Tibial nerve (tissue), 4 donors: ENCODE results near the gene ALG12.
A peak's percentile ranks its signal among the peaks of the same experiment; 100 is the strongest.

Experiments used
- EP300 ChIP-seq, 2 donors: sonication (generic); formaldehyde crosslinking; IDR thresholded peaks; one replicate each; pipeline ENCODE4 v1.6.1; 2017; ENCODE audit warnings: antibody characterized with exemption in 2 of 2, mild to moderate bottlenecking in 1 of 2
- POLR2A ChIP-seq, 2 donors: fragments of 450-650 bp; IDR thresholded peaks; one replicate each; pipeline ENCODE4 v1.6.1; 2017; ENCODE audit warnings: antibody characterized with exemption in 2 of 2, mild to moderate bottlenecking in 2 of 2, moderate library complexity in 2 of 2
- TF ChIP-seq, protein P1 (sequence below), 5 experiments: fragments of 200-600 bp in 3 of 5; fragments of 450-650 bp in 2 of 5; sonication (generic) in 3 of 5; IDR thresholded peaks; one replicate each; pipeline ENCODE4 v1.5.1; 2016 to 2019; ENCODE audit warnings: antibody characterized with exemption in 5 of 5, mild to moderate bottlenecking in 3 of 5, moderate library complexity in 2 of 5

DNA sequence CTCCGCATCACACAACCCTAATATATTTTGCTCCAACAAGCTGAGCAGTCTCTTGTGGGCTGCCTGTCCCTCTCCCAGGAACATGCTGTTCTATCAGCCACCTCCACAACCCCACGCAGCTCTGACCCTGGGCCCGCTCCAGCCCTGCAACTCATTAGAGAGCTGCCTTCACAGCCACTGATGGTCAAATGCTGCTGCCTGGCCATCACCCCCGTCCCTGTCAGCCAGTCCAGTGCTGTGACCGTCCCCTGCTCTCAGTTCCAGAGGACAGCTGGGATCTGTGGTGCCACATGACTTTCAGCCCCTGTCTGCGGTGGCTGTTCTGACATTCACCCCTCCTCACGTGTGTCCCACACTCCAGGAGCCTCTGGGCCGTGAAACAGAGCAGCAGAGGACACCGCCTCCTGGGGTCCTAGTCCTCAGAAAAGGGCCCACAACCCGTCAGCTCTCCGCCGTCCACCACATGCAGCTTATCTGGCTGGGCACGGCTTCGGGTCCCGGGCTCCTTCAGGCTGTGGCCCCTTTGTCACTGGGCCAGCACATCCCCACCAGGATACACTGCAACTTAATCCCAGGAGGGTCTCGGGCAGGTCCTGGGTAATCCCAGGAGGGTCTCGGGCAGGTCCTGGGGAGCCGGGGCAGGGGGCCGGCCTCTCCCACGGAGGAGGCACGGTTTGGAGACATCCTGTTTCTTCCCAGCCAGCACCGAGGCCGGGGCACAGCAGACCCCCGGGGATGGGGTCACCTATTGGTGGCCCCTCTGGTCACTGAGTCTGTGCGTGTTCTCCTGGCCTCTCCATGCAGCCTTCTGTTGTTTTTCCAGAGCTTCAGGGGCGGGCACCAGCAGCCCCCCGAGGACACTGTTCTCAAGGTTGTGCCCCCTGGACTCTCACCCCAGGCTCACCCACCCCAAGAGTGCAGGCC, 15.3 kb upstream of the ALG12 start:
- TF ChIP-seq POLR2A (IDR thresholded peaks at IDR 0.05) = peak in 1 of 2 donors; percentile 40
- TF ChIP-seq, protein P1, sequence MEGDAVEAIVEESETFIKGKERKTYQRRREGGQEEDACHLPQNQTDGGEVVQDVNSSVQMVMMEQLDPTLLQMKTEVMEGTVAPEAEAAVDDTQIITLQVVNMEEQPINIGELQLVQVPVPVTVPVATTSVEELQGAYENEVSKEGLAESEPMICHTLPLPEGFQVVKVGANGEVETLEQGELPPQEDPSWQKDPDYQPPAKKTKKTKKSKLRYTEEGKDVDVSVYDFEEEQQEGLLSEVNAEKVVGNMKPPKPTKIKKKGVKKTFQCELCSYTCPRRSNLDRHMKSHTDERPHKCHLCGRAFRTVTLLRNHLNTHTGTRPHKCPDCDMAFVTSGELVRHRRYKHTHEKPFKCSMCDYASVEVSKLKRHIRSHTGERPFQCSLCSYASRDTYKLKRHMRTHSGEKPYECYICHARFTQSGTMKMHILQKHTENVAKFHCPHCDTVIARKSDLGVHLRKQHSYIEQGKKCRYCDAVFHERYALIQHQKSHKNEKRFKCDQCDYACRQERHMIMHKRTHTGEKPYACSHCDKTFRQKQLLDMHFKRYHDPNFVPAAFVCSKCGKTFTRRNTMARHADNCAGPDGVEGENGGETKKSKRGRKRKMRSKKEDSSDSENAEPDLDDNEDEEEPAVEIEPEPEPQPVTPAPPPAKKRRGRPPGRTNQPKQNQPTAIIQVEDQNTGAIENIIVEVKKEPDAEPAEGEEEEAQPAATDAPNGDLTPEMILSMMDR (IDR thresholded peaks at IDR 0.05) = peak in 2 of 5 experiments; percentile 17 to 28
- peak in 1 of 2 donors; percentile 91 for TF ChIP-seq EP300 (IDR thresholded peaks at IDR 0.05)
